AG04449 (cell line): ENCODE results near the gene CCNDBP1.
"Not testable (repeated sequence)": the region's sequence is repeated elsewhere in the genome, so short reads cannot be mapped to it uniquely, and the experiment has no call there.

Source experiments
- CTCF ChIA-PET: fragments of 350-600 bp; formaldehyde crosslinking; extraction: SDS; loops from one replicate; lab custom pipeline; 2021; ENCODE audit warnings: antibody characterized with exemption; lab: Yijun Ruan, JAX
- POLR2A ChIA-PET: fragments of 400-600, 350-600 bp; formaldehyde crosslinking; extraction: SDS; loops from one replicate; lab custom pipeline; 2020; ENCODE audit warnings: antibody characterized with exemption, inconsistent platforms; lab: Yijun Ruan, JAX
- DNase-seq: peaks from one replicate; pipeline ENCODE4 v3.0.0-alpha.2; 2010; ENCODE audit warnings: low read depth, low spot score
- H3K4me3 ChIP-seq: 2 replicates; pipeline ENCODE4 v1.5.1; 2011; ENCODE audit warnings: low read depth, mild to moderate bottlenecking, control low read depth, low read length
- TF ChIP-seq, protein P1 (sequence below): IDR thresholded peaks from one replicate; pipeline ENCODE4 v1.5.1; 2011; ENCODE audit warnings: mild to moderate bottlenecking, moderate library complexity, low read length, control low read depth, inconsistent platforms; ENCODE audit not compliant: insufficient read depth; ENCODE audit errors: missing control alignments

Gene CCNDBP1

DNA sequence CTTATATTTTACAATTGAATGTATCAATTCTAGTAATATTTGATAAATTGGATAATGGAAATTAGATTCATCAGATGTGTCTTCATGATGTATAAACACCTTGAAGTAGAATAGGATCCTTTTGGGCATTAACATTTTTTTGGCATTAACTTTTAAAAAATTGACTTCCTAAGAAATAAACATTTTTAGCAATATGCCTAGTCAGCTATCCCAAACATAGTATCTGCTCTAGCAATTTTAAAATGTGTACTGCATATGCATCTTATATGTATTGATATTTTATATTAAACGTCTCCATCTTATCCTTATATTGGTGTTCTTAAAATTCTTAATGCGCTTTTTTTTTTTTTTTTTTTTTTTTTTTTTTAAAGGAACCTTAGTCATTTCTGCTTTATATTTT, 8.5 kb downstream of the CCNDBP1 start:
- CTCF ChIA-PET: interaction anchor here (1.0 to 7.8 kb wide), 8 partner anchors 7 to 93 kb away, joined by 3 to 114 read pairs (median 6); no protein-coding TSS in a partner anchor
- TF ChIP-seq, protein P1, sequence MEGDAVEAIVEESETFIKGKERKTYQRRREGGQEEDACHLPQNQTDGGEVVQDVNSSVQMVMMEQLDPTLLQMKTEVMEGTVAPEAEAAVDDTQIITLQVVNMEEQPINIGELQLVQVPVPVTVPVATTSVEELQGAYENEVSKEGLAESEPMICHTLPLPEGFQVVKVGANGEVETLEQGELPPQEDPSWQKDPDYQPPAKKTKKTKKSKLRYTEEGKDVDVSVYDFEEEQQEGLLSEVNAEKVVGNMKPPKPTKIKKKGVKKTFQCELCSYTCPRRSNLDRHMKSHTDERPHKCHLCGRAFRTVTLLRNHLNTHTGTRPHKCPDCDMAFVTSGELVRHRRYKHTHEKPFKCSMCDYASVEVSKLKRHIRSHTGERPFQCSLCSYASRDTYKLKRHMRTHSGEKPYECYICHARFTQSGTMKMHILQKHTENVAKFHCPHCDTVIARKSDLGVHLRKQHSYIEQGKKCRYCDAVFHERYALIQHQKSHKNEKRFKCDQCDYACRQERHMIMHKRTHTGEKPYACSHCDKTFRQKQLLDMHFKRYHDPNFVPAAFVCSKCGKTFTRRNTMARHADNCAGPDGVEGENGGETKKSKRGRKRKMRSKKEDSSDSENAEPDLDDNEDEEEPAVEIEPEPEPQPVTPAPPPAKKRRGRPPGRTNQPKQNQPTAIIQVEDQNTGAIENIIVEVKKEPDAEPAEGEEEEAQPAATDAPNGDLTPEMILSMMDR: no peak
- POLR2A ChIA-PET: no interaction called here
- no peak overlapping the region for H3K4me3 ChIP-seq
- DNase-seq: no peak

DNA sequence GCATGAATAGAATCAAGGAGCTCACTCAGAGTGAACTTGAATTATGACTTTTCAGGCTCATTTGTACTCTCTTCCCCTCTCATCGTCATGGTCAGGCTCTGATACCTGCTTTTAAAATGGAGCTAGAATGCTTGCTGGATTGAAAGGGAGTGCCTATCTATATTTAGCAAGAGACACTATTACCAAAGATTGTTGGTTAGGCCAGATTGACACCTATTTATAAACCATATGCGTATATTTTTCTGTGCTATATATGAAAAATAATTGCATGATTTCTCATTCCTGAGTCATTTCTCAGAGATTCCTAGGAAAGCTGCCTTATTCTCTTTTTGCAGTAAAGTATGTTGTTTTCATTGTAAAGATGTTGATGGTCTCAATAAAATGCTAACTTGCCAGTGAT, 9.6 kb downstream of the CCNDBP1 start:
- H3K4me3 ChIP-seq: no peak overlapping the region
- no peak for DNase-seq
- TF ChIP-seq, protein P1: no peak
- ChIA-PET CTCF (interaction anchor here (0.8 to 7.8 kb wide), 8 partner anchors 8 to 92 kb away, joined by 3 to 114 read pairs (median 4); no protein-coding TSS in a partner anchor), POLR2A (no interaction called here)

- TF ChIP-seq, protein P1: no peak
- ChIA-PET CTCF (interaction anchor here (1.4 to 7.8 kb wide), 4 partner anchors 7 to 90 kb away, joined by 4 to 114 read pairs (median 26); no protein-coding TSS in a partner anchor), POLR2A (no interaction called here)
- DNase-seq: no peak
- no peak overlapping the region for H3K4me3 ChIP-seq
Observed at GRCh38 chr15:43196760-43197548, 11.8 kb downstream of the CCNDBP1 start.

DNA sequence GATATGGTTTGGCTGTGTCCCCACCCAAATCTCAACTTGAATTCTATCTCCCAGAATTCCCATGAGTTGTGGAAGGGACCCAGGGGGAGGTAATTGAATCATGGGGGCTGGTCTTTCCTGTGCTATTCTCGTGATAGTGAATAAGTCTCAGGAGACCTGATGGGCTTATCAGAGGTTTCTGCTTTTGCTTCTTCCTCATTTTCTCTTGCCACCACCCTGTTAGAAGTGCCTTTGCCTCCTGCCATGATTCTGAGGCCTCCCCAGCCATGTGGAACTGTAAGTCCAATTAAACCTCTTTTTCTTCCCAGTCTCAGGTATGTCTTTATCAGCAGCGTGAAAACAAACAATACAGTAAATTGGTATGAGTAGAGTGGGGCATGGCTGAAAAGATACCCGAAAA, 12.6 kb downstream of the CCNDBP1 start:
- POLR2A ChIA-PET, DNase-seq, H3K4me3 ChIP-seq: not testable (repeated sequence)
- CTCF ChIA-PET: interaction anchor here (1.6 to 4.2 kb wide), 2 partner anchors 12 to 89 kb away, joined by 4 to 40 read pairs; no protein-coding TSS in a partner anchor

GRCh38 chr15:43198556-43198955, 13.4 kb downstream of the CCNDBP1 start:
- CTCF ChIA-PET: interaction anchor here (1.6 kb wide), 1 partner anchor 11 kb away, joined by 4 read pairs; no protein-coding TSS in a partner anchor
- DNase-seq, H3K4me3 ChIP-seq, POLR2A ChIA-PET: not testable (repeated sequence)

DNA sequence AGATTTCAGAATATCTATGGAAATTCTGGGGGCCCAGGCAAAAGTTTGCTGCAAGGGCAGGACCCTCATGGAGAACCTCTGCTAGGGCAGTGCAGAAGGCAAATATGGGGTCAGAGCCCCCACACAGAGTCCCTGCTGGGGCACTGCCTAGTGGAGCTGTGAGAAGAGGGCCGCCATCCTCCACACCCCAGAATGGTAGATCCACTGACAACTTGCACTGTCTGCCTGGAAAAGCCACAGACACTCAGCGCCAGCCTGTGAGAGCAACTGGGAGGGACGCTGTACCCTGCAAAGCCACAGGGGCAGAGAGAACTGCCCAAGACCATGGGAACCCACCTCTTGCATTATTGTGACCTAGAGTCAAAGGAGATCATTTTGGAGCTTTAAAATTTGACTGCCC, 13.8 kb downstream of the CCNDBP1 start:
- no peak for DNase-seq
- ChIA-PET CTCF (interaction anchor here (1.6 to 1.8 kb wide), 2 partner anchors 10 to 87 kb away, joined by 4 to 5 read pairs; no protein-coding TSS in a partner anchor), POLR2A (no interaction called here)
- TF ChIP-seq, protein P1: no peak
- no peak overlapping the region for H3K4me3 ChIP-seq

DNA sequence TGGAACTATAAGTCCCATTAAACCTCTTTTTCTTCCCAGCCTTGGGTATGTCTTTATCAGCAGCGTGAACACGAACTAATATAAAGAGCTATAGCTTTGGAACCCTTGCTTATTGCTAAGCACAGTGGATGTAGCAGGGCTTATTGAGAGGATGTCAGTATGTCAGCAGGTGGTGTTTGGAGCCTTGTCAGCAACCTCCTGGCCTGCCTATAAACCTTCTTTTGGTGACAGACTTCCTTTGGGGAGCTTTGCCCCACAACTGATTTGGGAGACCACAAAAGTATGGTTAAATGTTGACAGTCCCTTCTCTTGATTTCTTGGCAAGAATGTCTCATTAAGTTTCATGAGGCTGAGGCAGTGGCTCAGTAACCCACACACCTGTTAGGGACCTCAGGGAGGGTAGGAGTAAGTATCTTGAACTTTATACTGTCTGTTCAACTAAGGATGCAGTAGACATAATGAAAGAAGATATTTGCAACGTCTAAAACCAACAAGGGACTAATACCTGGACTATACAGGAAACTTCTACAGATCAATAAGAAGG, 14.8 kb downstream of the CCNDBP1 start:
- ChIA-PET CTCF (interaction anchor here (1.5 to 1.8 kb wide), 3 partner anchors 10 to 86 kb away, joined by 3 to 5 read pairs (median 5); no protein-coding TSS in a partner anchor), POLR2A (no interaction called here)
- no peak for DNase-seq
- no peak overlapping the region for H3K4me3 ChIP-seq
- TF ChIP-seq, protein P1: no peak
